Measurements from ENCODE around the gene ANXA9. TPM values are rescaled to one million over a fixed set of nuclear protein-coding genes. Genes with fewer than 3 reads are reported as not detected.

The ANXA9 gene
- total RNA-seq, 2 donors from 2014 or later, result not detected

DNA sequence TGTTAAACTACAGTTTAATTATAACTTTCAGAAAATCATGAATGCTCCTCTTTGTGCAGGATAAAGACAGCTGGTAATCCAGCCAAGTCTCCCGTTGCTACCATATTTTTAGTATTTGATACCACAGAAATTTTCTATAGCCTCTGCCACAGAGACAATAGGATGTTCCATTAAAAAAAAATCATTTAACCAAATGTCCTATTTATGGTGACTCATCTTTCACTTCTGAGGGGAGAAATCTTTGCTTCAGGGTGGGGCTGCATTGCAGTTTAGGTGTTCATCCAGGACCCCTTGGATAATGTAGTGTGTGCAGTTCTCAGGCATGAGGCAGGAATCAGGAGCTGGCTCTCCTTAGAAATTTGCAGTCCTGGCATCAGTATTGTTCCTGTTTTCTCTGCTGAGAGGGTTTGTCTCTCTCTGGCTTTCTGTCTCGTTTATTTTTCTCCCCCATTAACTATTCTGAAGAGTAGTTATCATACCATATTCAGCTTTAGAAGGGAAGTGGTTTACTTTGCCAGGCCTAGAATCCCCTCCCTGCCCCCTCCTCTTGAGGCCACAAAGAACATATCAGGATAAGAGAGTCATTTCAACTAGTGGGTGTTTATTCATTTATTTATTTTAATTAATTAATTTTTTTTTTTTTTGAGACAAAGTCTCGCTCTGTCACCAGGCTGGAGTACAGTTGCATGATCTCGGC, 29.2 kb downstream of the ANXA9 start:
- peaks cover 24 to 42% of the 10 kb centered on the region in 2 donors for H3K4me1 ChIP-seq (ENCODE audit: control insufficient read depth in 1 of 2, low read depth in 2 of 2)

DNA sequence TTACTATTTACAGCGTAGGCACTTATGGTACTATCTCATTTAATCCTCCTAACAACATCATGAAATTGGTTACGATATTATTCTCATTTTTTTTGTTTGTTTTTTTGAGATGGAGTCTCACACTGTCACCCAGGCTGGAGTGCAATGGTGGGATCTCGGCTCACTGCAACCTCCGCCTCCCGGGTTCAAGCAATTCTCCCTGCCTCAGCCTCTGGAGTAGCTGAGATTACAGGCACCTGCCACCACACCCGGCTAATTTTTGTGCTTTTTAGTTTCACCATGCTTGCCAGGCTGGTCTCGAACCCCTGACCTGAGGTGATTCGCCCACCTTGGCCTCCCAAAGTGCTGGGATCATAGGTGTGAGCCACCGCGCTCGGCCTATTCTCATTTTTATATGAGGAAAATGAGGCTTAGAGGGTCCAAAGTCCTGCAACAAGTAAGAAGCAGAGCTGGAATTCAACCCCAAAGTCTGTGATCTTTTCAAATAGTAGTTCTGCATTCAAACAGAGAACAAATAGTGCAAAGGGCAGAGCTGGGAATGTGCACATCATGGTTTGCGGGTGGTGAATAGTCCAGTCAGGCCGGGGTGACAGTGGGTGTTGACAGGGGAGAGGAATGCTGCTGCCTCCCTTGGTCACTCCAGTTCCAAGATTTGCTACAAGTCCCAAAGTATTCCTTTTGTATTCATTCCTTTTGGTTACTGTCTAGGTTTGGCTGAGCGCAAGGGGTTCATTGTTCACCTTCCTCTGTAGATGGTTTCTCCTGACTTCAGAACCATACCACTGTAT, 30.8 kb downstream of the ANXA9 start:
- no peaks in the 10 kb centered on the region for H3K9me3 ChIP-seq
- ATAC-seq (ENCODE audit: insufficient number of reproducible peaks, low FRiP score, low read depth), result no peak
- H3K27ac ChIP-seq, result peak overlapping the region; percentile 40 to 49
- peaks cover 2% of the 10 kb centered on the region for H3K36me3 ChIP-seq
- H3K4me3 ChIP-seq, result no peak overlapping the region
- TF ChIP-seq, protein P1, sequence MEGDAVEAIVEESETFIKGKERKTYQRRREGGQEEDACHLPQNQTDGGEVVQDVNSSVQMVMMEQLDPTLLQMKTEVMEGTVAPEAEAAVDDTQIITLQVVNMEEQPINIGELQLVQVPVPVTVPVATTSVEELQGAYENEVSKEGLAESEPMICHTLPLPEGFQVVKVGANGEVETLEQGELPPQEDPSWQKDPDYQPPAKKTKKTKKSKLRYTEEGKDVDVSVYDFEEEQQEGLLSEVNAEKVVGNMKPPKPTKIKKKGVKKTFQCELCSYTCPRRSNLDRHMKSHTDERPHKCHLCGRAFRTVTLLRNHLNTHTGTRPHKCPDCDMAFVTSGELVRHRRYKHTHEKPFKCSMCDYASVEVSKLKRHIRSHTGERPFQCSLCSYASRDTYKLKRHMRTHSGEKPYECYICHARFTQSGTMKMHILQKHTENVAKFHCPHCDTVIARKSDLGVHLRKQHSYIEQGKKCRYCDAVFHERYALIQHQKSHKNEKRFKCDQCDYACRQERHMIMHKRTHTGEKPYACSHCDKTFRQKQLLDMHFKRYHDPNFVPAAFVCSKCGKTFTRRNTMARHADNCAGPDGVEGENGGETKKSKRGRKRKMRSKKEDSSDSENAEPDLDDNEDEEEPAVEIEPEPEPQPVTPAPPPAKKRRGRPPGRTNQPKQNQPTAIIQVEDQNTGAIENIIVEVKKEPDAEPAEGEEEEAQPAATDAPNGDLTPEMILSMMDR (IDR thresholded peaks at IDR 0.05), result no peak
- no peaks in the 10 kb centered on the region for H3K27me3 ChIP-seq (replicated peaks; ENCODE audit: insufficient read depth)
- DNase-seq (ENCODE audit: low spot score), result no peak
- H3K4me1 ChIP-seq (ENCODE audit: control insufficient read depth in 1 of 2, low read depth in 2 of 2), result peaks cover 15 to 31% of the 10 kb centered on the region in 2 donors

More for the DNA sequence above, 29.2 kb downstream of the ANXA9 start:
- Histone ChIP-seq H3K27me3 (replicated peaks; ENCODE audit: insufficient read depth) (no peaks in the 10 kb centered on the region), H3K36me3 (no peaks in the 10 kb centered on the region), H3K4me3 (no peak overlapping the region), H3K27ac (no peak overlapping the region), H3K9me3 (no peaks in the 10 kb centered on the region)
- DNase-seq (ENCODE audit: low spot score) (no peak), ATAC-seq (ENCODE audit: insufficient number of reproducible peaks, low FRiP score, low read depth) (no peak)
- TF ChIP-seq, protein P1 (IDR thresholded peaks at IDR 0.05), result no peak

DNA sequence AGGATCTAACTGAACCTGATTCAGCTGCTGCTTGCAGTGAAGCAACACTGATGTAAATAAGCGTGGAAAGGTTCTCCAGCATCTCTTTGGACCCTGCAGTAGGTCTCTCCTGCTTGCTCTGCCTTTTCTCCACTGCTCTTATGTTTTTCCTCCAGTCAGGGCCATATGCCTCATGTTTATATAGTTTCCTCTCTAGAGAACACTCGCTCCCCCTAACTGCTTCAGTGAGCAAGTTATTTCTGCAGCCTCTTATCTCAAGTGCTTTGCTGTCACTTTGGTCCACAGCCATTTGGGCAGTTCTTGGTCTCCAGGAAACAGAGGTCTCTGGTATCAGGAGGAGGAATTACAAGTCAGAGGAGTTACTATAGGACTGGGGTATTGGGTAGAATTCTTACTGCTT, 31.4 kb downstream of the ANXA9 start:
- TF ChIP-seq, protein P1 (IDR thresholded peaks at IDR 0.05), result no peak
- H3K27me3 ChIP-seq (replicated peaks; ENCODE audit: insufficient read depth), result no peaks in the 10 kb centered on the region
- peak overlapping the region; percentile 40 to 49 for H3K27ac ChIP-seq
- H3K9me3 ChIP-seq, result no peaks in the 10 kb centered on the region
- peaks cover 15 to 30% of the 10 kb centered on the region in 2 donors for H3K4me1 ChIP-seq (ENCODE audit: control insufficient read depth in 1 of 2, low read depth in 2 of 2)
- DNase-seq (ENCODE audit: low spot score) (no peak), ATAC-seq (ENCODE audit: insufficient number of reproducible peaks, low FRiP score, low read depth) (no peak)
- H3K4me3 ChIP-seq, result no peak overlapping the region
- H3K36me3 ChIP-seq, result peaks cover 8% of the 10 kb centered on the region

DNA sequence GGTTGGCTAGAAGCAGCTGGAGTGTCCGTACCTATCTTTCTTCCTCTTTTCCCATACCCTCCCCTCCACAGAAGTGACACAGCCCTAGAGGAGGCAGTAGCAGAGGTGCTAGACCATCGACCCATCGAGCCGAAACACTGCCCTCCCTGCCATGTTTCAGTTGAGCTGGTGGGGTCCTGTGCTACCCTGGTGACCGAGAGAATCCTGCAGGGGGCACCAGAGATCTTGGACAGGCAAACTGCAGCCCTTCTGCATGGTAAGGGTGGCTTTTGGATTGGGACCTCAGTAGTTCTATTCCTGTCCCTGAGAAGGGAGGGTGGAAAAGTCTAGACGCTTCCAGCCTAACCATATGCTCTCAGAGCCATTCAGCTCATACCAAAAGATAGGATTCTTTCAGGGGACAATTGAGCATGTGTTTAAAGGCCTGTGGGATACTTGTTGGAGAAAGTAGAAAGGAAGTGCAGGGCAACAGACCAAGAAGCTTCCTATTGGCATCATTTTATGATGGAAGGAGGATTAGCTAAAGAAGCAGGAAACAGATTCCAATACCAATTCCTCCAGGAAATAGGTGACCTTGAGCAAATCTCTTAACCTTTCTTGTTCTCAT, 42.6 kb downstream of the ANXA9 start:
- H3K9me3 ChIP-seq, result no peaks in the 10 kb centered on the region
- H3K27me3 ChIP-seq (replicated peaks; ENCODE audit: insufficient read depth), result no peaks in the 10 kb centered on the region
- peak overlapping the region; percentile 13 to 14 for H3K27ac ChIP-seq
- H3K36me3 ChIP-seq, result peaks cover 30% of the 10 kb centered on the region
- ATAC-seq (ENCODE audit: insufficient number of reproducible peaks, low FRiP score, low read depth) (peak; percentile 83), DNase-seq (ENCODE audit: low spot score) (peak; percentile 68)
- H3K4me1 ChIP-seq (ENCODE audit: control insufficient read depth in 1 of 2, low read depth in 2 of 2), result peaks cover 0 to 3% of the 10 kb centered on the region in 2 donors
- H3K4me3 ChIP-seq, result no peak overlapping the region
- TF ChIP-seq, protein P1 (IDR thresholded peaks at IDR 0.05), result peak; percentile 66

DNA sequence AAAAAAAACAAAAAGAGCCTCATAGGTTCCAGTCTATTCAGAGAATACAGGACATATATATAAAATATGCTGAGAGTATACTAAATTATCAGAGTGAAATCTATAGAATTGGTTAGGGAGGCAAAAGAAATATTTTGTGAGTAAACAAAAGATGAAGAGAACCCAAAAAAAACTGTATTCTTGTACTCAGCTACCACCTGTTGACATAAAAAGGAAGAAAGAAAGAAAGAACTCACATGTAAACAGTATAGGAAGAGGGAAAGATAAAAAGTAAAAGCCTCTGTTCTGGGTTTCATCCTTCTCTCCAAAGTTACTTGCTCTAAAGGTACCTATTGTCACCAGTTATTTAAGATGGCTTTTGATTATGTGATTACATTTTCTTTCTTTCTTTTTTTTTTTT, 44.4 kb downstream of the ANXA9 start:
- Histone ChIP-seq H3K36me3 (peaks cover 40% of the 10 kb centered on the region), H3K4me1 (ENCODE audit: control insufficient read depth in 1 of 2, low read depth in 2 of 2) (peaks cover 0 to 3% of the 10 kb centered on the region in 2 donors), H3K4me3 (no peak overlapping the region), H3K9me3 (no peaks in the 10 kb centered on the region), H3K27ac (no peak overlapping the region), H3K27me3 (replicated peaks; ENCODE audit: insufficient read depth) (no peaks in the 10 kb centered on the region)
- no peak for DNase-seq (ENCODE audit: low spot score)
- ATAC-seq (ENCODE audit: insufficient number of reproducible peaks, low FRiP score, low read depth), result no peak
- TF ChIP-seq, protein P1 (IDR thresholded peaks at IDR 0.05), result no peak
